Transverse colon (tissue), 4 donors: ENCODE data around the gene DENND1A.

ENCODE experiments used
- CTCF ChIP-seq, 5 experiments: fragments of 200-600 bp in 3 of 5; fragments of 450-650 bp in 2 of 5; sonication (generic) in 3 of 5; IDR thresholded peaks; 1 replicate in 2 of 5; 2 replicates in 3 of 5; pipeline ENCODE4 v1.5.1; 2016 to 2017; ENCODE audit warnings: antibody characterized with exemption in 5 of 5, inconsistent platforms in 3 of 5, mild to moderate bottlenecking in 2 of 5, moderate library complexity in 1 of 5
- EP300 ChIP-seq: sonication (generic); formaldehyde crosslinking; IDR thresholded peaks from one replicate; pipeline ENCODE4 v1.6.1; 2017; ENCODE audit warnings: antibody characterized with exemption, low read depth
- POLR2AphosphoS5 ChIP-seq, 3 donors: sonication (generic); formaldehyde crosslinking; IDR thresholded peaks; one replicate each; pipeline ENCODE4 v1.6.1; 2016; ENCODE audit warnings: antibody characterized with exemption in 3 of 3

- TF ChIP-seq CTCF (IDR thresholded peaks at IDR 0.05): no peak
- TF ChIP-seq POLR2AphosphoS5 (IDR thresholded peaks at IDR 0.05): no peak
- no peak for TF ChIP-seq EP300
These were observed 548.8 kb downstream of the DENND1A start for GRCh38 chr9:123380852-123381705.
